Myocyte (in vitro differentiated cells): ENCODE measurements around the gene SH3BP1. TPM values are rescaled to one million over a fixed set of nuclear protein-coding genes. Genes with fewer than 3 reads are reported as not detected.

Experiments
- DNase-seq: peaks from one replicate; pipeline ENCODE4 v3.0.0-alpha.2; 2012; ENCODE audit warnings: low read depth
- total RNA-seq: library from RNA; depleted of rRNA; stranded (reverse); fragments of >200 nt; gene quantifications from 2 replicates; pipeline ENCODE4 v1.2.3, GENCODE V29; 2014

The SH3BP1 gene
- total RNA-seq, 1 donor from 2014 or later, result not detected

GRCh38 chr22:37616201-37617083, 23.0 kb upstream of the SH3BP1 start:
- DNase-seq, result no peak

GRCh38 chr22:37617431-37617830, 22.0 kb upstream of the SH3BP1 start:
- DNase-seq, result no peak

GRCh38 chr22:37618072-37618656, 21.3 kb upstream of the SH3BP1 start:
- no peak for DNase-seq

GRCh38 chr22:37618674-37619073, 20.8 kb upstream of the SH3BP1 start:
- no peak for DNase-seq

- DNase-seq, result no peak
Measured at GRCh38 chr22:37619991-37620390, 19.5 kb upstream of the SH3BP1 start.

GRCh38 chr22:37621352-37621860, 18.1 kb upstream of the SH3BP1 start:
- DNase-seq, result no peak

- DNase-seq, result peak; percentile 58
Measured at GRCh38 chr22:37623075-37624016, 16.1 kb upstream of the SH3BP1 start.

GRCh38 chr22:37624017-37624365, 15.5 kb upstream of the SH3BP1 start:
- DNase-seq, result no peak

- DNase-seq, result no peak
Measured at GRCh38 chr22:37624876-37625275, 14.6 kb upstream of the SH3BP1 start.

GRCh38 chr22:37625737-37626136, 13.7 kb upstream of the SH3BP1 start:
- no peak for DNase-seq

- DNase-seq, result no peak
Measured at GRCh38 chr22:37626144-37626543, 13.3 kb upstream of the SH3BP1 start.

- DNase-seq, result peak; percentile 40
Measured at GRCh38 chr22:37626556-37627075, 12.9 kb upstream of the SH3BP1 start.

- DNase-seq, result peak; percentile 53
Measured at GRCh38 chr22:37627121-37627520, 12.3 kb upstream of the SH3BP1 start.

- no peak for DNase-seq
Measured at GRCh38 chr22:37627545-37627944, 11.9 kb upstream of the SH3BP1 start.

GRCh38 chr22:37628830-37629229, 10.6 kb upstream of the SH3BP1 start:
- no peak for DNase-seq

- DNase-seq, result no peak
Measured at GRCh38 chr22:37629928-37630327, 9.5 kb upstream of the SH3BP1 start.

- DNase-seq, result no peak
Measured at GRCh38 chr22:37630839-37631435, 8.5 kb upstream of the SH3BP1 start.

GRCh38 chr22:37631448-37632173, 7.9 kb upstream of the SH3BP1 start:
- no peak for DNase-seq

- DNase-seq, result no peak
Measured at GRCh38 chr22:37632174-37633088, 7.0 kb upstream of the SH3BP1 start.
